Lung (tissue), 12 donors: ENCODE data around the gene LRRC45. TPM values are rescaled to one million over a fixed set of nuclear protein-coding genes. Genes with fewer than 3 reads are reported as not detected.

ENCODE experiments used
- ATAC-seq: fragments of 200-7000 bp; cut with Tn5 transposase; one replicate; pipeline ENCODE4 v1.9.1; 2020; ENCODE audit warnings: moderate number of reproducible peaks; ENCODE audit not compliant: insufficient read depth, low FRiP score
- DNase-seq, 3 donors: peaks; one replicate each; pipeline ENCODE4 v3.0.0-alpha.2; 2013 to 2017
- H3K27ac ChIP-seq, 2 donors: one replicate each; pipeline ENCODE4 v1.5.1; 2013; ENCODE audit warnings: mild to moderate bottlenecking in 2 of 2, moderate library complexity in 2 of 2, control low read depth in 1 of 2, inconsistent platforms in 1 of 2, low read depth in 1 of 2, low read length in 1 of 2
- H3K27me3 ChIP-seq, 3 donors: one replicate each; pipeline ENCODE4 v1.5.1; 2013; ENCODE audit warnings: low read length in 2 of 3; ENCODE audit not compliant: control insufficient read depth in 3 of 3, insufficient read depth in 3 of 3
- H3K36me3 ChIP-seq, 4 donors: one replicate each; pipeline ENCODE4 v1.5.1; 2013; ENCODE audit warnings: low read length in 4 of 4, mild to moderate bottlenecking in 1 of 4, moderate library complexity in 1 of 4; ENCODE audit not compliant: control insufficient read depth in 4 of 4, insufficient read depth in 4 of 4
- H3K4me1 ChIP-seq, 5 donors: one replicate each; pipeline ENCODE4 v1.5.1; 2013; ENCODE audit warnings: low read length in 5 of 5, mild to moderate bottlenecking in 2 of 5, moderate library complexity in 1 of 5; ENCODE audit not compliant: control insufficient read depth in 5 of 5, insufficient read depth in 5 of 5
- H3K4me3 ChIP-seq: one replicate; pipeline ENCODE4 v1.5.1; 2013; ENCODE audit warnings: mild to moderate bottlenecking, control low read depth, moderate library complexity
- H3K9ac ChIP-seq, 2 donors: one replicate each; pipeline ENCODE4 v1.5.1; 2013; ENCODE audit warnings: low read length in 2 of 2, control low read depth in 1 of 2; ENCODE audit not compliant: insufficient read depth in 1 of 2
- H3K9me3 ChIP-seq, 4 donors: one replicate each; pipeline ENCODE4 v1.5.1; 2013; ENCODE audit warnings: low read length in 3 of 4, mild to moderate bottlenecking in 1 of 4, moderate library complexity in 1 of 4; ENCODE audit not compliant: control insufficient read depth in 4 of 4, insufficient read depth in 3 of 4
- WGBS, 2 donors: extraction: QIAGEN DNeasy Blood & Tissue Kit; methylation state at CpG; one replicate each; pipeline ENCODE4 v1.1.7; 2013; 5-methylcytosine and 5-hydroxymethylcytosine counted together
- polyA plus RNA-seq, 2 donors: library from polyadenylated mRNA; stranded (reverse); fragments of 200-250 nt; gene quantifications; one replicate each; pipeline ENCODE4 v1.2.1, GENCODE V29; 2013
- total RNA-seq, 2 donors: library from RNA; depleted of rRNA in 1 of 2; stranded (reverse); fragments of >200 nt in 1 of 2; gene quantifications; one replicate each; pipeline ENCODE4 v1.2.1, GENCODE V29; 2014 to 2021
- TF ChIP-seq, protein P1 (sequence below): IDR thresholded peaks from 2 replicates; pipeline ENCODE4 v1.5.1; 2012; ENCODE audit warnings: mild to moderate bottlenecking; ENCODE audit errors: control extremely low read depth, extremely low read depth
- donor health status: control.
- donor health status: control.
- donor health status: Bipolar disorder and iron deficiency.
- donor health status: healthy.
- donor health status: DM: yes; HTN: yes; CAD: no.

The LRRC45 gene
- total and polyA plus RNA-seq, 4 donors, result 12.1 to 26.6 (median 16.5) TPM

DNA sequence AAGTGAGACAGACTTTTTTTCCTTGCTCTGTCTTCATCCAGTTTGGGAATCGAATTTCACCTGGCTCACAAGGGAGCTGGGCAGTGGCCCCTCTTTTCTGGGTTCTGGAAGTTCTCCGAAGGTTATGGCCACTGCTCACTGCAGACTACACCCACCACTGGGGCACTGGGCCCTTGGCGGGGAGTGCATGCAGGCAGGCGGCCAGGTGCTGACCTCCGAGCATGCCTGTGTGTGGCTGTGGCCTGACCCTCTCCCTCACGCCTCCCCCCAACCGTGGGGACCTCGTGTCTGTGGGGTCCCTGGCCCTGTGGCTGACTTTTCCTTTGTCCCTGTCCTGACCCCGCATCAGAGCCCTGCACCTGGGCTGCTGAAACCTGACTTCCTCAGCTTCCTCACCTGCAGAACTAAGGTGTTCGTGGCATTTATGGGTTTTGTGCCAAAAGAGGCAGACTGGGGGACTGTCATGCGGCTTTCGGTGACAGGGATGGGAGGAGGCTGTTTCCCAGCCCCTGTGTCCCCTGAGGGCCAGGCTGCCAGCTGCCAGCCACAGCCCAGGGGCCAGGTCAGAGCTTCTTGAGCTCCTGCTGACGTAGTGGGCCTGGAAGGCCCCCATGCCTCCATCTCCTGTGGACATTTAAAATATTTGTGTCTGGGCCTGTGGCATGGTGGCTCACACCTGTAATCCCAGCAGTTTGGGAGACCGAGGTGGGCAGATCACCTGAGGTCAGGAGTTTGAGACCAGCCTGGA, 24.2 kb upstream of the LRRC45 start:
- Histone ChIP-seq H3K4me1 (peaks cover 3 to 48% (median 10%) of the 10 kb centered on the region in 5 donors), H3K4me3 (no peak overlapping the region), H3K36me3 (peaks cover 0 to 17% (median 1%) of the 10 kb centered on the region in 4 donors), H3K9me3 (no peaks in the 10 kb centered on the region), H3K9ac (no peak overlapping the region), H3K27me3 (no peaks in the 10 kb centered on the region), H3K27ac (no peak overlapping the region)
- ATAC-seq (no peak), DNase-seq (no peak)
- TF ChIP-seq, protein P1, sequence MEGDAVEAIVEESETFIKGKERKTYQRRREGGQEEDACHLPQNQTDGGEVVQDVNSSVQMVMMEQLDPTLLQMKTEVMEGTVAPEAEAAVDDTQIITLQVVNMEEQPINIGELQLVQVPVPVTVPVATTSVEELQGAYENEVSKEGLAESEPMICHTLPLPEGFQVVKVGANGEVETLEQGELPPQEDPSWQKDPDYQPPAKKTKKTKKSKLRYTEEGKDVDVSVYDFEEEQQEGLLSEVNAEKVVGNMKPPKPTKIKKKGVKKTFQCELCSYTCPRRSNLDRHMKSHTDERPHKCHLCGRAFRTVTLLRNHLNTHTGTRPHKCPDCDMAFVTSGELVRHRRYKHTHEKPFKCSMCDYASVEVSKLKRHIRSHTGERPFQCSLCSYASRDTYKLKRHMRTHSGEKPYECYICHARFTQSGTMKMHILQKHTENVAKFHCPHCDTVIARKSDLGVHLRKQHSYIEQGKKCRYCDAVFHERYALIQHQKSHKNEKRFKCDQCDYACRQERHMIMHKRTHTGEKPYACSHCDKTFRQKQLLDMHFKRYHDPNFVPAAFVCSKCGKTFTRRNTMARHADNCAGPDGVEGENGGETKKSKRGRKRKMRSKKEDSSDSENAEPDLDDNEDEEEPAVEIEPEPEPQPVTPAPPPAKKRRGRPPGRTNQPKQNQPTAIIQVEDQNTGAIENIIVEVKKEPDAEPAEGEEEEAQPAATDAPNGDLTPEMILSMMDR, result no peak
- WGBS, 2 donors, result 89 to 90% methylated on average over 13 to 14 of the region's 14 CpGs

DNA sequence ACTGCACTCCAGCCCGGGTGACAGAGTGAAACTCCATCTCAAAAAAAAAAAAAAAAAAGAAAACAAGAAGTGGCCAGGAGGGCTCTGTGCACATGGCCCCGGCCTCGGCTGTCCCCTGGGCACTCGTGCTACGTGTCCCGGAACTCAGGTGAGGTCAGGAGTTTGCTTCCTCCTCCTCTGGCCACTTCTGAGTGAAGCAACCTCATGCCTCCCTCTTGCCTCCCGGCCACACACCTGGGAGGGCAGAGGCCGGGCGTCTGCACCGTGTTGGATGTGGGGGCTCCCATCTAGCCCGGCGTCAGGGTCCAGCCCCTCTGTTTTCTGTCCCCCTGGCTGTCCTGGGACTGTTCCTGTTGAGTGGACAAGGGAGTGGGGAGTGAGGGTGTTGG, 23.5 kb upstream of the LRRC45 start:
- Histone ChIP-seq H3K4me1 (peaks cover 0 to 43% (median 8%) of the 10 kb centered on the region in 5 donors), H3K9me3 (no peaks in the 10 kb centered on the region), H3K36me3 (peaks cover 0 to 17% (median 1%) of the 10 kb centered on the region in 4 donors), H3K4me3 (no peak overlapping the region), H3K27me3 (no peaks in the 10 kb centered on the region), H3K9ac (no peak overlapping the region), H3K27ac (peak overlapping the region in 1 of 2 donors; percentile 36)
- TF ChIP-seq, protein P1, result no peak
- no peak for DNase-seq
- WGBS, 2 donors, result 76 to 82% methylated on average over 11 to 12 of the region's 12 CpGs
- ATAC-seq, result peak; percentile 59

DNA sequence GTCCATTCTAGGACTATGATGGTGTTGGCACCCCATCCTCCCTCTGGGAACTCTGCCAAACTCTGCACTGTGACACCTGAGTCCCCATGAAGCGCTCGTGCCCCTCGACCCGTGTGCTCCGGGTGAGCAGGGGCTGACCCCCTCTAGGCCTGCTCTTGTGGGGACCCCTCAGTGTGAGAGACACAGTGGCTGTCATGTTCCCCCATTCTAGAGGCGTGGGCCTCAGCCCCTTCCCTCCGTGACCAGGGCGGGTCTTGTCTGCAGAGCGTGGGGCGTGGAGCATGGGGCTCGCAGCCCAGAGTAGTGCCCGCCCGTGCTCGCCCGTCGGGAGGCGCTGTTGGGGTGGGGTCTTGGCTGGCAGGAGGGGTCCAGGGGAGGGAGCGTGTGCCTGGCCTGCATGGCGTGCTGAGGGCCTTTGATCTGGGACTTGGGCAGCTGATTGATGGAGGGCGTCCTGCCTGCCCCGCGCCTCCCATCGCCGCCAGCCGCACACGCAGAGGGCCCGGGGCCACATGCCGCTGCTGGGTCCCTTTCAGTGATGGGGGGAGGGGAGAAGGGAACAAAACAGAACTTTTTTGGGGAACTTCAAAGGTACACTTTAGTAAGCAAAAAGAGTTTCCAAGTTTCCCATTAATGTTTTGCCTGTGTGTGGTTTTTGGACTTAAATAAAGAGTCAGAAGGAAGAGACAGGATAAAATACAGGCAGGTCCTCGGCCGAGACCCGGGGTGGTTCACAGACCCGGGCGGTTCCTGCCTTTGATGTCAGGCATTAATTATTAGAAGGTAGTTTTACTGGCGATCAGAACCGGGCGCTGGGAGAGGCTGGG, 22.9 kb upstream of the LRRC45 start:
- Histone ChIP-seq H3K9ac (no peak overlapping the region), H3K4me1 (peaks cover 0 to 37% (median 8%) of the 10 kb centered on the region in 5 donors), H3K9me3 (no peaks in the 10 kb centered on the region), H3K4me3 (no peak overlapping the region), H3K27ac (peak overlapping the region in 1 of 2 donors; percentile 36), H3K36me3 (peaks cover 0 to 17% (median 1%) of the 10 kb centered on the region in 4 donors), H3K27me3 (no peaks in the 10 kb centered on the region)
- ATAC-seq (no peak), DNase-seq (peak in 2 of 3 donors; percentile 55 to 62)
- 78 to 90% methylated on average over 36 of the region's 36 CpGs for WGBS, 2 donors
- TF ChIP-seq, protein P1, result no peak
